G401 (cell line): ENCODE results near the gene TMEM214. TPM values are rescaled to one million over a fixed set of nuclear protein-coding genes. Genes with fewer than 3 reads are reported as not detected.

ENCODE experiments used
- total RNA-seq: library from RNA; depleted of rRNA; stranded (reverse); fragments of >200 nt; shearing (Covaris generic); gene quantifications from 2 replicates; pipeline ENCODE4 v1.2.3, GENCODE V29; 2014; rRNA removed

The TMEM214 gene
- total RNA-seq, 1 experiment from 2014 or later: 37.0 TPM

Other genes starting within 250 kb of the TMEM214 start
- 42.0 and 59.8 TPM in 2 replicates for gene CENPA, start 246.9 kb upstream of the TMEM214 start, total RNA-seq
- 4.4 and 4.8 TPM in 2 replicates for gene DPYSL5, start 184.8 kb upstream of the TMEM214 start, total RNA-seq
- gene MAPRE3, start 62.3 kb upstream of the TMEM214 start, total RNA-seq: 2.3 and 4.2 TPM in 2 replicates
- gene AGBL5, start 18.7 kb downstream of the TMEM214 start, total RNA-seq: 59.4 and 68.2 TPM in 2 replicates
- gene OST4, start 38.7 kb downstream of the TMEM214 start, total RNA-seq: 339 and 392 TPM in 2 replicates
- gene EMILIN1, start 45.6 kb downstream of the TMEM214 start, total RNA-seq: 2.3 and 3.9 TPM in 2 replicates
- gene KHK, start 53.8 kb downstream of the TMEM214 start, total RNA-seq: 2.4 and 7.3 TPM in 2 replicates
- 1.3 and 11.3 TPM in 2 replicates for gene CGREF1, start 86.2 kb downstream of the TMEM214 start, total RNA-seq
- 0.43 TPM in 1 of 2 replicates, not detected in the other for gene ABHD1, start 90.8 kb downstream of the TMEM214 start, total RNA-seq
- 89.5 and 92.2 TPM in 2 replicates for gene PREB, start 101.7 kb downstream of the TMEM214 start, total RNA-seq
- not detected in 2 replicates for gene PRR30, start 106.4 kb downstream of the TMEM214 start, total RNA-seq
- not detected in 2 replicates for gene TCF23, start 116.0 kb downstream of the TMEM214 start, total RNA-seq
- 130 and 164 TPM in 2 replicates for gene ATRAID, start 179.1 kb downstream of the TMEM214 start, total RNA-seq
- gene SLC5A6, start 179.3 kb downstream of the TMEM214 start, total RNA-seq: 53.8 and 60.0 TPM in 2 replicates
- gene CAD, start 184.4 kb downstream of the TMEM214 start, total RNA-seq: 52.3 and 69.6 TPM in 2 replicates
- gene SLC30A3, start 230.1 kb downstream of the TMEM214 start, total RNA-seq: 1.3 and 2.6 TPM in 2 replicates
- not detected in 2 replicates for gene DNAJC5G, start 242.5 kb downstream of the TMEM214 start, total RNA-seq
- not detected in 2 replicates for gene TRIM54, start 249.5 kb downstream of the TMEM214 start, total RNA-seq